HL-60 (cell line): Measurements from ENCODE around the gene PRPSAP2.

Experiments
- DNase-seq, 2 experiments: peaks; one replicate each; pipeline ENCODE4 v3.0.0-alpha.2; 2010 to 2020; ENCODE audit warnings: low read depth in 1 of 2, low spot score in 1 of 2
- H3K27ac ChIP-seq: fragments of 250-450 bp; sonication (Bioruptor Pico); replicated peaks from 2 replicates; pipeline ENCODE4 v1.5.1; 2020; ENCODE audit warnings: mild to moderate bottlenecking, moderate library complexity
- H3K27me3 ChIP-seq: fragments of 250-450 bp; sonication (Bioruptor Pico); 2 replicates; pipeline ENCODE4 v1.5.1; 2021; ENCODE audit warnings: mild to moderate bottlenecking, moderate library complexity; ENCODE audit not compliant: insufficient read depth, poor library complexity, severe bottlenecking
- H3K4me3 ChIP-seq: replicated peaks from 2 replicates; pipeline ENCODE4 v1.5.1; 2011; ENCODE audit warnings: mild to moderate bottlenecking, control low read depth, low read length; ENCODE audit not compliant: insufficient read depth
- GABPA ChIP-seq: IDR thresholded peaks from 2 replicates; pipeline ENCODE4 v1.6.1; 2012; ENCODE audit warnings: low read depth
- POLR2AphosphoS5 ChIP-seq: IDR thresholded peaks from 2 replicates; pipeline ENCODE4 v1.6.1; 2012; ENCODE audit warnings: low read depth
- SPI1 ChIP-seq: IDR thresholded peaks from 2 replicates; pipeline ENCODE4 v1.6.1; 2012; ENCODE audit warnings: low read depth, mild to moderate bottlenecking, borderline replicate concordance
- TF ChIP-seq, protein P1 (sequence below): IDR thresholded peaks from 2 replicates; pipeline ENCODE4 v1.6.1; 2012; ENCODE audit warnings: low read depth; ENCODE audit not compliant: insufficient replicate concordance
- TF ChIP-seq, protein P2 (sequence below): IDR thresholded peaks from one replicate; pipeline ENCODE4 v1.5.1; 2011; ENCODE audit warnings: low read length, control low read depth, inconsistent platforms; ENCODE audit not compliant: insufficient read depth

PRPSAP2 gene

DNA sequence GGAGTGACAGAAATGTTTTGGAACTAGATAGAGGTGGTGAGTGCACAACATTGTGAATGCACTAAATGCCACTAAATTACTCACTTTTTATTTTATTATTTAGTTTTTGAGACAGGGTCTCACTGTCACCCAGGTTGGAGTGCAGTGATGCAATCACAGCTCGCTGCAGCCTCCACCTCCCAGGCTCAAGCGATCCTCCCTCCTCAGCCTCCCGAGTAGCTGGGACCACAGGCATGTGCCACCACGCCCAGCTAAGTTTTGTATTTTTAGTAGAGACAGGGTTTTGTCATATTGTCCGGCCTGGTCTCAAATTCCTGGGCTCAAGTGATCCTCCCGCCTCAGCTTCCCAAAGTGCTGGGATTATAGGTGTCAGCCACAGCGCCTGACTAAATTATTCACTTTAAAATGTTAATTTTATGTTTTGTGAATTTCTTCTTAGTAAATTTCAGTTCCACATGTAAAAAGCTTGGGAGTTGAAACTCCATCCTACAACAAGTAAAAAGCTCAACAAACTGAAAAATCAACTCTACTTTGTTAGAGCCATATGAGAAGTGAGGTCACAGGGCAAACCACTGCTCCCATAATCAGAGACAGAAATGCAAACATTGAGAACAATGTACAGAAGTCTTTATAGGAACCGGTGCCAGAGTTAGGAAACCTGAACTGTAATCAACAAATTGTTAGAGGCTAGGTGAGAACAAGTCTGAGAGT, 80.2 kb downstream of the PRPSAP2 start:
- H3K27me3 ChIP-seq = no peaks in the 10 kb centered on the region
- no peak overlapping the region for H3K27ac ChIP-seq
- DNase-seq = no peak
- no peak overlapping the region for H3K4me3 ChIP-seq
- TF ChIP-seq GABPA (no peak), SPI1 (no peak), POLR2AphosphoS5 (no peak)
- TF ChIP-seq, protein P1, sequence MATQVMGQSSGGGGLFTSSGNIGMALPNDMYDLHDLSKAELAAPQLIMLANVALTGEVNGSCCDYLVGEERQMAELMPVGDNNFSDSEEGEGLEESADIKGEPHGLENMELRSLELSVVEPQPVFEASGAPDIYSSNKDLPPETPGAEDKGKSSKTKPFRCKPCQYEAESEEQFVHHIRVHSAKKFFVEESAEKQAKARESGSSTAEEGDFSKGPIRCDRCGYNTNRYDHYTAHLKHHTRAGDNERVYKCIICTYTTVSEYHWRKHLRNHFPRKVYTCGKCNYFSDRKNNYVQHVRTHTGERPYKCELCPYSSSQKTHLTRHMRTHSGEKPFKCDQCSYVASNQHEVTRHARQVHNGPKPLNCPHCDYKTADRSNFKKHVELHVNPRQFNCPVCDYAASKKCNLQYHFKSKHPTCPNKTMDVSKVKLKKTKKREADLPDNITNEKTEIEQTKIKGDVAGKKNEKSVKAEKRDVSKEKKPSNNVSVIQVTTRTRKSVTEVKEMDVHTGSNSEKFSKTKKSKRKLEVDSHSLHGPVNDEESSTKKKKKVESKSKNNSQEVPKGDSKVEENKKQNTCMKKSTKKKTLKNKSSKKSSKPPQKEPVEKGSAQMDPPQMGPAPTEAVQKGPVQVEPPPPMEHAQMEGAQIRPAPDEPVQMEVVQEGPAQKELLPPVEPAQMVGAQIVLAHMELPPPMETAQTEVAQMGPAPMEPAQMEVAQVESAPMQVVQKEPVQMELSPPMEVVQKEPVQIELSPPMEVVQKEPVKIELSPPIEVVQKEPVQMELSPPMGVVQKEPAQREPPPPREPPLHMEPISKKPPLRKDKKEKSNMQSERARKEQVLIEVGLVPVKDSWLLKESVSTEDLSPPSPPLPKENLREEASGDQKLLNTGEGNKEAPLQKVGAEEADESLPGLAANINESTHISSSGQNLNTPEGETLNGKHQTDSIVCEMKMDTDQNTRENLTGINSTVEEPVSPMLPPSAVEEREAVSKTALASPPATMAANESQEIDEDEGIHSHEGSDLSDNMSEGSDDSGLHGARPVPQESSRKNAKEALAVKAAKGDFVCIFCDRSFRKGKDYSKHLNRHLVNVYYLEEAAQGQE = no peak
- TF ChIP-seq, protein P2, sequence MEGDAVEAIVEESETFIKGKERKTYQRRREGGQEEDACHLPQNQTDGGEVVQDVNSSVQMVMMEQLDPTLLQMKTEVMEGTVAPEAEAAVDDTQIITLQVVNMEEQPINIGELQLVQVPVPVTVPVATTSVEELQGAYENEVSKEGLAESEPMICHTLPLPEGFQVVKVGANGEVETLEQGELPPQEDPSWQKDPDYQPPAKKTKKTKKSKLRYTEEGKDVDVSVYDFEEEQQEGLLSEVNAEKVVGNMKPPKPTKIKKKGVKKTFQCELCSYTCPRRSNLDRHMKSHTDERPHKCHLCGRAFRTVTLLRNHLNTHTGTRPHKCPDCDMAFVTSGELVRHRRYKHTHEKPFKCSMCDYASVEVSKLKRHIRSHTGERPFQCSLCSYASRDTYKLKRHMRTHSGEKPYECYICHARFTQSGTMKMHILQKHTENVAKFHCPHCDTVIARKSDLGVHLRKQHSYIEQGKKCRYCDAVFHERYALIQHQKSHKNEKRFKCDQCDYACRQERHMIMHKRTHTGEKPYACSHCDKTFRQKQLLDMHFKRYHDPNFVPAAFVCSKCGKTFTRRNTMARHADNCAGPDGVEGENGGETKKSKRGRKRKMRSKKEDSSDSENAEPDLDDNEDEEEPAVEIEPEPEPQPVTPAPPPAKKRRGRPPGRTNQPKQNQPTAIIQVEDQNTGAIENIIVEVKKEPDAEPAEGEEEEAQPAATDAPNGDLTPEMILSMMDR = no peak

DNA sequence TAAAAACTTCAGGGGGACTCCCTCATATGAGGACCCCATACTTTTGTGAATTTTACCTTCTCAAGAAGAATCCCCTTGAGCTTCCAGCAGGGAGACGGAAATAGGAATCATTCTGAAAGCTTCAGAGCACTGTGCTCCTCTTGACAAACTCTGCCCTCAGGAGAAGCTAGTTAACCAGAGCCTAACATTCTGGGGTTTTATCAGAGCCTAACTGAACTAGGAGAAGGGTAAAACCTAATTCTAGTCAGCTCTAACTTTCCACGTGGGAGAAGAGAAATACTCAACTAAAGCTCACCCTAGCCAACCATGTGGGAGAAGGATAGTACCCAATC, 80.7 kb downstream of the PRPSAP2 start:
- DNase-seq = no peak
- Histone ChIP-seq H3K27ac (no peak overlapping the region), H3K4me3 (no peak overlapping the region), H3K27me3 (no peaks in the 10 kb centered on the region)
- TF ChIP-seq GABPA (no peak), SPI1 (no peak), POLR2AphosphoS5 (no peak)
- TF ChIP-seq, protein P2 = no peak
- TF ChIP-seq, protein P1 = no peak

DNA sequence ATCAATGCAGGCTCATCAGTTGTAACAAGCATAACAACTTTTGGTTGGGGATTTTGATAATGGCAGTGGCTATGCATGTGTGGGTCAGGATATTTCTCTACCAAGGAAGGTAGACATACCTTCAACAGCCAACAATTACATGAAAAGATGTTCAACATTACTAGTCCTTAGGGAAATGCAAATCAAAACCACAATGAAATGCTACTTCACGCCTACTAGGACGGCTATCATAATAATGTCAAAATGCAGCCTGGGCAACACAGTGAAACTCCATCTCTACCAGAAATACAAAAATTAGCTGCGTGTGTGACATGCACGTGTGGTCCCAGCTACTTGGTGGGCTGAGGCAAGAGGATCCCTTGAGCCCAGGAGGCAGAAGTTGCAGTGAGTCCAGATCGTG, 86.7 kb downstream of the PRPSAP2 start:
- Histone ChIP-seq H3K4me3 (no peak overlapping the region), H3K27ac (no peak overlapping the region), H3K27me3 (no peaks in the 10 kb centered on the region)
- TF ChIP-seq, protein P2 = no peak
- TF ChIP-seq GABPA (no peak), POLR2AphosphoS5 (no peak), SPI1 (no peak)
- TF ChIP-seq, protein P1 = no peak
- DNase-seq = no peak
